ENCODE measurements around the gene DNMT3A. TPM values are rescaled to one million over a fixed set of nuclear protein-coding genes. Genes with fewer than 3 reads are reported as not detected.

DNMT3A gene
- total RNA-seq, 3 donors from 2014 or later (not counting 1 experiment from before 2014, with no cell fraction given), result 36.3 to 60.7 (median 45.2) TPM

GRCh38 chr2:25262288-25262687 is 79.4 kb downstream of the DNMT3A start:
- Mint-ChIP-seq H3K27me3 (ENCODE audit: low read depth in 2 of 2) (no peaks in the 10 kb centered on the region), H3K9me3 (no peaks in the 10 kb centered on the region), H3K4me3 (no peak overlapping the region), H3K27ac (peak overlapping the region in 1 of 2 donors; percentile 1), H3K4me1 (peaks cover 15 to 21% of the 10 kb centered on the region in 2 donors), H3K36me3 (no peaks in the 10 kb centered on the region)
- no CpG with 5 or more reads among the region's 1 CpG for WGBS (ENCODE audit: insufficient coverage)
- Histone ChIP-seq H3K9me3 (ENCODE audit: control insufficient read depth, insufficient read depth, low read length) (no peaks in the 10 kb centered on the region), H3K4me3 (ENCODE audit: low read length) (no peak overlapping the region), H3K36me3 (ENCODE audit: control insufficient read depth, insufficient read depth, low read length) (peaks cover 17% of the 10 kb centered on the region), H3K4me1 (ENCODE audit: control insufficient read depth, insufficient read depth, low read length) (peaks cover 11% of the 10 kb centered on the region), H3K27ac (ENCODE audit: low read length) (no peak overlapping the region), H3K27me3 (ENCODE audit: control insufficient read depth, insufficient read depth, low read length) (no peaks in the 10 kb centered on the region)
- intact Hi-C loops (cut with micrococcal nuclease), result no loop called here
- ATAC-seq (no peak), DNase-seq (no peak)
- no peak for TF ChIP-seq CTCF (IDR thresholded peaks at IDR 0.05)

DNA sequence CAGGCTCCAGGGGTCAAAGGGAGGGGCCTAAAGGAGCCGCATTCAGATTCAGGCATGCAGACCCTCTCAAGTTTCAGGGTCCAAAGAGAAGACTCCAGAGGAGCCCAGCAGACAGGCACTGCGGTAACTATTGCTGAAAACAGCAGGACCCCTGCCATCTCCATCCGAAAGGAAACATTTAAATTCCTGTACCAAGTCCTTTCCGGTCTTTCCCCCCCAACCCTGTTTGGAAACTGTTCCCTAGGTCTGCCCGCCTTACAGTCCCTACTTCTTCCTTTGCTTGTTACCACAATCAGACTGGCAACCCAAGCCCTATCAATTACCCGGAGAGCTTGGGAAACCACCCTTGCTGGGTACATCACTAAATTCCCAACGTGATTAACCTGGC is 82.0 kb downstream of the DNMT3A start:
- no peak for ATAC-seq
- H3K9me3 Mint-ChIP-seq, result no peaks in the 10 kb centered on the region
- Histone ChIP-seq H3K27me3 (ENCODE audit: control insufficient read depth, insufficient read depth, low read length) (no peaks in the 10 kb centered on the region), H3K27ac (ENCODE audit: low read length) (no peak overlapping the region), H3K4me1 (ENCODE audit: control insufficient read depth, insufficient read depth, low read length) (no peaks in the 10 kb centered on the region), H3K4me3 (ENCODE audit: low read length) (no peak overlapping the region), H3K9me3 (ENCODE audit: control insufficient read depth, insufficient read depth, low read length) (no peaks in the 10 kb centered on the region), H3K36me3 (ENCODE audit: control insufficient read depth, insufficient read depth, low read length) (peaks cover 17% of the 10 kb centered on the region)
- no peak for TF ChIP-seq CTCF (IDR thresholded peaks at IDR 0.05)
- intact Hi-C loops (cut with micrococcal nuclease), result no loop called here
- no peaks in the 10 kb centered on the region for H3K27me3 Mint-ChIP-seq (ENCODE audit: low read depth in 2 of 2)
- no peak for DNase-seq
- WGBS (ENCODE audit: insufficient coverage), result 94% methylated on average over 7 of the region's 7 CpGs
- no peak overlapping the region for H3K4me3 Mint-ChIP-seq
- H3K36me3 Mint-ChIP-seq, result no peaks in the 10 kb centered on the region
- no peak overlapping the region for H3K27ac Mint-ChIP-seq
- peaks cover 5 to 7% of the 10 kb centered on the region in 2 donors for H3K4me1 Mint-ChIP-seq

- H3K36me3 ChIP-seq (ENCODE audit: control insufficient read depth, insufficient read depth, low read length), result peaks cover 17% of the 10 kb centered on the region
- no peak overlapping the region for H3K4me3 ChIP-seq (ENCODE audit: low read length)
- H3K27me3 ChIP-seq (ENCODE audit: control insufficient read depth, insufficient read depth, low read length), result no peaks in the 10 kb centered on the region
- no peaks in the 10 kb centered on the region for H3K36me3 Mint-ChIP-seq
- 91% methylated on average over 8 of the region's 9 CpGs for WGBS (ENCODE audit: insufficient coverage)
- H3K4me1 Mint-ChIP-seq, result peaks cover 5 to 11% of the 10 kb centered on the region in 2 donors
- no peaks in the 10 kb centered on the region for H3K9me3 Mint-ChIP-seq
- H3K27ac ChIP-seq (ENCODE audit: low read length), result no peak overlapping the region
- H3K4me1 ChIP-seq (ENCODE audit: control insufficient read depth, insufficient read depth, low read length), result no peaks in the 10 kb centered on the region
- no peaks in the 10 kb centered on the region for H3K27me3 Mint-ChIP-seq (ENCODE audit: low read depth in 2 of 2)
- no peak for DNase-seq
- ATAC-seq, result no peak
- no peak overlapping the region for H3K4me3 Mint-ChIP-seq
- H3K9me3 ChIP-seq (ENCODE audit: control insufficient read depth, insufficient read depth, low read length), result no peaks in the 10 kb centered on the region
- H3K27ac Mint-ChIP-seq, result no peak overlapping the region
- TF ChIP-seq CTCF (IDR thresholded peaks at IDR 0.05), result no peak
- intact Hi-C loops (cut with micrococcal nuclease), result no loop called here
Measured at GRCh38 chr2:25258847-25259736, 82.6 kb downstream of the DNMT3A start.

All from natural killer cell (primary cell).